Progenitor cell of endocrine pancreas (in vitro differentiated cells): ENCODE data around the gene LRRC30. TPM values are rescaled to one million over a fixed set of nuclear protein-coding genes. Genes with fewer than 3 reads are reported as not detected.

Experiments used
- DNase-seq: peaks from one replicate; pipeline ENCODE4 v3.0.0; 2021; ENCODE audit warnings: low spot score; ENCODE audit not compliant: unreplicated experiment
- H3K27ac Mint-ChIP-seq: 2 replicates; pipeline ENCODE4 v1.8.0; 2021; ENCODE audit warnings: mild to moderate bottlenecking, moderate library complexity, mixed read lengths
- H3K27me3 Mint-ChIP-seq: 2 replicates; pipeline ENCODE4 v1.8.0; 2021; ENCODE audit warnings: mixed read lengths
- H3K36me3 Mint-ChIP-seq: 2 replicates; pipeline ENCODE4 v1.8.0; 2022; ENCODE audit warnings: mixed read lengths; ENCODE audit not compliant: insufficient read depth
- H3K4me1 Mint-ChIP-seq: 2 replicates; pipeline ENCODE4 v1.8.0; 2021; ENCODE audit warnings: low read depth, mixed read lengths
- H3K4me3 Mint-ChIP-seq: 2 replicates; pipeline ENCODE4 v1.8.0; 2021; ENCODE audit warnings: low read depth, mild to moderate bottlenecking, moderate library complexity, mixed read lengths
- H3K9me3 Mint-ChIP-seq: 2 replicates; pipeline ENCODE4 v1.8.0; 2021; ENCODE audit warnings: low read depth, mixed read lengths
- CTCF ChIP-seq: fragments of 200-600 bp; sonication (generic); IDR thresholded peaks from one replicate; pipeline ENCODE4 v1.5.0; 2021; ENCODE audit warnings: antibody characterized with exemption, mild to moderate bottlenecking; ENCODE audit not compliant: unreplicated experiment
- total RNA-seq: library from RNA; stranded (reverse); gene quantifications from 2 replicates; pipeline ENCODE4 v1.2.1, GENCODE V29; 2021

LRRC30 gene
- total RNA-seq, 1 donor from 2014 or later, result not detected

DNA sequence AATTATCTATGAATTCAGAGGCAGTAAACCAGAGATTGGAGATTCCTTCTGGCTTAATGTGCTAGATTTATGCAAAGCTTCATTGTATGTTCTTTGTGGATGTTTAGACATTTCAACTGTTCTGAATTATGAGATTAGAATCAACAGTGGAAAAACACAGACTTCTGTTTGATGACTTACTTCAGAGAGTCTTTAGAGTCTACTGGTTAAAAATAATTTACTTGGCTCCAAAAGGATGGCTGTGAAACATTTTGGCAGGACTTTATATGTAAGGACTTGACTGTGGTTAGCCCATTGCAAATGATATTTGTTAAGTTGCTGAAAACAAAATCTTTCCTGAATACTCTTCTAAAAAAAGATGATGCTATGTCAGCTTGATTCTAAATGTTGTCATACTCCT lies 25.5 kb upstream of the LRRC30 start:
- DNase-seq, result no peak
- Mint-ChIP-seq H3K4me1 (peaks cover 5% of the 10 kb centered on the region), H3K27me3 (peaks cover 25% of the 10 kb centered on the region), H3K9me3 (no peaks in the 10 kb centered on the region), H3K27ac (no peak overlapping the region), H3K4me3 (no peak overlapping the region), H3K36me3 (no peaks in the 10 kb centered on the region)
- TF ChIP-seq CTCF, result no peak

DNA sequence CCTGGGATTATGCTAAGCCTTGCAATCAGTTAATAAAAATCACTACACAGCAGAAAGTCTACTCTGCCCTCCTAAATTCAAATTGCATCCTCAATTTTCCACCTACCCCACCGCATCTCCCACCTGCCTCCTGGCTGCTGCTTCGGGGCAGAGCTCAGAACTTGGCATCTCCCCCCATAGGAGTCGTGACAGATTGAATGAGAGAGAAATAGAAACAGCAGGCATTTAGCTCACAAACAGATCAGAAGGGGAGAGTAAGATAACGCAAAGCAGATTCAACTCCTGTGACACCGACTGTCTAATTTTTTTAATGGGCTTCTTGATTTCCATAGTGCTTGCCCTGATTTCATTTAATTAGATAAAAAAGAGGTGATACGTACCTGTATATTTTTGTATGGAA lies 24.7 kb upstream of the LRRC30 start:
- H3K27ac Mint-ChIP-seq, result no peak overlapping the region
- H3K9me3 Mint-ChIP-seq, result no peaks in the 10 kb centered on the region
- no peaks in the 10 kb centered on the region for H3K36me3 Mint-ChIP-seq
- no peak overlapping the region for H3K4me3 Mint-ChIP-seq
- no peak for TF ChIP-seq CTCF
- no peak for DNase-seq
- peaks cover 5% of the 10 kb centered on the region for H3K4me1 Mint-ChIP-seq
- peaks cover 25% of the 10 kb centered on the region for H3K27me3 Mint-ChIP-seq

- H3K27me3 Mint-ChIP-seq, result peaks cover 25% of the 10 kb centered on the region
- no peak overlapping the region for H3K4me3 Mint-ChIP-seq
- no peaks in the 10 kb centered on the region for H3K36me3 Mint-ChIP-seq
- no peak for DNase-seq
- no peak overlapping the region for H3K27ac Mint-ChIP-seq
- no peak for TF ChIP-seq CTCF
- peaks cover 5% of the 10 kb centered on the region for H3K4me1 Mint-ChIP-seq
- H3K9me3 Mint-ChIP-seq, result no peaks in the 10 kb centered on the region
Measured at GRCh38 chr18:7207366-7207915, 23.4 kb upstream of the LRRC30 start.

- Mint-ChIP-seq H3K27ac (no peak overlapping the region), H3K4me3 (no peak overlapping the region), H3K27me3 (peaks cover 3% of the 10 kb centered on the region), H3K4me1 (peaks cover 13% of the 10 kb centered on the region), H3K9me3 (no peaks in the 10 kb centered on the region), H3K36me3 (no peaks in the 10 kb centered on the region)
- peak; percentile 83 for TF ChIP-seq CTCF
- DNase-seq, result peak; percentile 39
Measured at GRCh38 chr18:7221424-7222155, 9.3 kb upstream of the LRRC30 start.

DNA sequence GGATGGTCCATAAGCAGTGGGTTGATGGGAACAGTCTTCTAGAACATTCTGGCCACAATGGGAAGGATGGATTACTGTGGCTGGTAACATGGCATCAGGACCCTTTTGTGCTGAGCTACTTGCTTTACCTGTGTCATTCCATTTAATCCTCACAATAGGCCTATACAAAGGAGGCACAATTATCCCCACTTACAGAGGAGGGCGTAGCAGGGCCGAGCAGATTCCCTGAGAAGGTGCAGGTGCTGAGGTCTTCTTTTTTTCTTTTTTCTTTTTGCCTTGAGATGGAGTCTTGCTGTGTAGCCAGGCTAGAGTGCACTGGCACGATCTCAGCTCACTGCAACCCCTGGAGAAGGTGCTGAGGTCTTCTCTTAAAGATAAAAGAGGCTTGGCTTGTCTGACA lies 6.7 kb upstream of the LRRC30 start:
- no peak for DNase-seq
- no peak overlapping the region for H3K4me3 Mint-ChIP-seq
- no peak overlapping the region for H3K27ac Mint-ChIP-seq
- H3K27me3 Mint-ChIP-seq, result no peaks in the 10 kb centered on the region
- no peaks in the 10 kb centered on the region for H3K36me3 Mint-ChIP-seq
- TF ChIP-seq CTCF, result no peak
- H3K4me1 Mint-ChIP-seq, result peaks cover 13% of the 10 kb centered on the region
- no peaks in the 10 kb centered on the region for H3K9me3 Mint-ChIP-seq
